ENCODE data around the gene NRARP.
A peak's percentile ranks its signal among the peaks of the same experiment; 100 is the strongest.

The NRARP gene

GRCh38 chr9:137310189-137311052, 8.3 kb upstream of the NRARP start:
- Histone ChIP-seq H3K4me3 (ENCODE audit: low read length in 2 of 2) (peak overlapping the region; percentile 7 to 37), H3K4me1 (ENCODE audit: control insufficient read depth in 2 of 2, insufficient read depth in 2 of 2, low read length in 2 of 2) (peaks cover 39 to 51% of the 10 kb centered on the region in 2 donors), H3K9me3 (ENCODE audit: control insufficient read depth in 2 of 2, low read length in 2 of 2) (no peaks in the 10 kb centered on the region), H3K27ac (ENCODE audit: low read depth in 2 of 2, low read length in 2 of 2) (peak overlapping the region; percentile 92 to 93), H3K27me3 (ENCODE audit: control insufficient read depth in 2 of 2, insufficient read depth in 2 of 2, low read length in 2 of 2) (no peaks in the 10 kb centered on the region), H3K9ac (ENCODE audit: low read depth in 1 of 2, low read length in 2 of 2) (peak overlapping the region; percentile 56 to 79), H3K36me3 (ENCODE audit: control insufficient read depth in 2 of 2, insufficient read depth in 2 of 2, low read length in 2 of 2) (no peaks in the 10 kb centered on the region)

- peak overlapping the region; percentile 92 to 93 for H3K27ac ChIP-seq (ENCODE audit: low read depth in 2 of 2, low read length in 2 of 2)
- H3K9me3 ChIP-seq (ENCODE audit: control insufficient read depth in 2 of 2, low read length in 2 of 2), result no peaks in the 10 kb centered on the region
- H3K4me1 ChIP-seq (ENCODE audit: control insufficient read depth in 2 of 2, insufficient read depth in 2 of 2, low read length in 2 of 2), result peaks cover 46 to 58% of the 10 kb centered on the region in 2 donors
- no peaks in the 10 kb centered on the region for H3K36me3 ChIP-seq (ENCODE audit: control insufficient read depth in 2 of 2, insufficient read depth in 2 of 2, low read length in 2 of 2)
- H3K9ac ChIP-seq (ENCODE audit: low read depth in 1 of 2, low read length in 2 of 2), result no peak overlapping the region
- H3K4me3 ChIP-seq (ENCODE audit: low read length in 2 of 2), result no peak overlapping the region
- H3K27me3 ChIP-seq (ENCODE audit: control insufficient read depth in 2 of 2, insufficient read depth in 2 of 2, low read length in 2 of 2), result no peaks in the 10 kb centered on the region
These were observed 7.5 kb upstream of the NRARP start for GRCh38 chr9:137309368-137310188.

- H3K27me3 ChIP-seq (ENCODE audit: control insufficient read depth in 2 of 2, insufficient read depth in 2 of 2, low read length in 2 of 2), result no peaks in the 10 kb centered on the region
- peaks cover 60 to 73% of the 10 kb centered on the region in 2 donors for H3K4me1 ChIP-seq (ENCODE audit: control insufficient read depth in 2 of 2, insufficient read depth in 2 of 2, low read length in 2 of 2)
- no peak overlapping the region for H3K27ac ChIP-seq (ENCODE audit: low read depth in 2 of 2, low read length in 2 of 2)
These were observed 6.1 kb upstream of the NRARP start for GRCh38 chr9:137308057-137308619.

DNA sequence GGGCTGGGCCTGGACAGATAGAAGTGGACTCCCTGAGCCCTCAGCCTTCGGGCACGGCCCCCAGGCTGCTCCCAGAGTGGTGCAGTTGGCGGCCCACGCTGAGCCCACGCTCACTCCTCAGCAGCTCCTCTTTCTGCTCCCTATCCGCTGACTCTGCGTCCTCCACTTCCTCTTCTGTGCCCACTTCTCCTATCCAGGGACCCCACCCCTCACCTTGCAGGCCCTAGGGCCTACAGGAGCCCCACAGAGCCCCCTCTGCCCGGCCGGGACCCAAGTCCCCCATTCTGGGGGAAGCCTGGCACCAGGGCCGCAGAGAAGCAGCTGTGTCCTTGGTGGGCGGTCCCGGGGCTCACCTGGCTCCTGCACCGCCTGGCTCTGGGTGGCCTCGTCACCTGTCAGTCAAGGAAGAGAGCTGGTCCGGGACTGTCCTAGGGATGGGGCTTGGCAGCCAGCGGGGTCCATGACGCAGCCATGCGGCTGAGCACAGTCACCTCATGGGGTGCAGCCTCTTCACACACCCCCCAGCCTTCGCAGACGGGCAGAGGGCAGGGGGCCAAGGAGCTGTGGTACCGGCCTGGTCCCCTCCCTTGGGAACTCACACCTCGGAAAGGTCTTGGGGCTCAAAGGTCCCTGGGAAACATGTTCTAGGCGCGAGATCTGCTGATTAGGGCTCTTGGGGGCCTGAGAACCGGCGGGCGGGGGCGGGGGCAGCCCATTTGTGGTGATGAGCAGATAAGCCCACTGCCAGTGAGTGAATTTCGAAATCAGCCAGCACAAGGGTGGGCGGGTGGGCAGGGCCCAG, 5.4 kb upstream of the NRARP start:
- Histone ChIP-seq H3K9ac (ENCODE audit: low read depth in 1 of 2, low read length in 2 of 2) (peak overlapping the region; percentile 32 to 91), H3K4me1 (ENCODE audit: control insufficient read depth in 2 of 2, insufficient read depth in 2 of 2, low read length in 2 of 2) (peaks cover 66 to 75% of the 10 kb centered on the region in 2 donors), H3K27me3 (ENCODE audit: control insufficient read depth in 2 of 2, insufficient read depth in 2 of 2, low read length in 2 of 2) (no peaks in the 10 kb centered on the region), H3K27ac (ENCODE audit: low read depth in 2 of 2, low read length in 2 of 2) (peak overlapping the region; percentile 23 to 31), H3K9me3 (ENCODE audit: control insufficient read depth in 2 of 2, low read length in 2 of 2) (no peaks in the 10 kb centered on the region), H3K36me3 (ENCODE audit: control insufficient read depth in 2 of 2, insufficient read depth in 2 of 2, low read length in 2 of 2) (no peaks in the 10 kb centered on the region), H3K4me3 (ENCODE audit: low read length in 2 of 2) (peak overlapping the region; percentile 52 to 57)

More at GRCh38 chr9:137308057-137308619, 6.1 kb upstream of the NRARP start:
- no peaks in the 10 kb centered on the region for H3K9me3 ChIP-seq (ENCODE audit: control insufficient read depth in 2 of 2, low read length in 2 of 2)
- no peak overlapping the region for H3K4me3 ChIP-seq (ENCODE audit: low read length in 2 of 2)
- no peak overlapping the region for H3K9ac ChIP-seq (ENCODE audit: low read depth in 1 of 2, low read length in 2 of 2)
- H3K36me3 ChIP-seq (ENCODE audit: control insufficient read depth in 2 of 2, insufficient read depth in 2 of 2, low read length in 2 of 2), result no peaks in the 10 kb centered on the region

GRCh38 chr9:137306850-137307254, 4.8 kb upstream of the NRARP start:
- peaks cover 63 to 69% of the 10 kb centered on the region in 2 donors for H3K4me1 ChIP-seq (ENCODE audit: control insufficient read depth in 2 of 2, insufficient read depth in 2 of 2, low read length in 2 of 2)

GRCh38 chr9:137306066-137306849, 4.2 kb upstream of the NRARP start:
- H3K4me1 ChIP-seq (ENCODE audit: control insufficient read depth in 2 of 2, insufficient read depth in 2 of 2, low read length in 2 of 2), result peaks cover 61 to 66% of the 10 kb centered on the region in 2 donors
- H3K9ac ChIP-seq (ENCODE audit: low read depth in 1 of 2, low read length in 2 of 2), result peak overlapping the region; percentile 84 to 91
- no peaks in the 10 kb centered on the region for H3K9me3 ChIP-seq (ENCODE audit: control insufficient read depth in 2 of 2, low read length in 2 of 2)
- H3K4me3 ChIP-seq (ENCODE audit: low read length in 2 of 2), result peak overlapping the region; percentile 69 to 73
- no peaks in the 10 kb centered on the region for H3K36me3 ChIP-seq (ENCODE audit: control insufficient read depth in 2 of 2, insufficient read depth in 2 of 2, low read length in 2 of 2)
- H3K27ac ChIP-seq (ENCODE audit: low read depth in 2 of 2, low read length in 2 of 2), result peak overlapping the region; percentile 93 to 98
- H3K27me3 ChIP-seq (ENCODE audit: control insufficient read depth in 2 of 2, insufficient read depth in 2 of 2, low read length in 2 of 2), result no peaks in the 10 kb centered on the region

More at GRCh38 chr9:137306850-137307254, 4.8 kb upstream of the NRARP start:
- peak overlapping the region; percentile 52 to 57 for H3K4me3 ChIP-seq (ENCODE audit: low read length in 2 of 2)
- peak overlapping the region; percentile 32 to 91 for H3K9ac ChIP-seq (ENCODE audit: low read depth in 1 of 2, low read length in 2 of 2)
- no peaks in the 10 kb centered on the region for H3K9me3 ChIP-seq (ENCODE audit: control insufficient read depth in 2 of 2, low read length in 2 of 2)
- H3K36me3 ChIP-seq (ENCODE audit: control insufficient read depth in 2 of 2, insufficient read depth in 2 of 2, low read length in 2 of 2), result no peaks in the 10 kb centered on the region
- H3K27ac ChIP-seq (ENCODE audit: low read depth in 2 of 2, low read length in 2 of 2), result peak overlapping the region; percentile 93 to 98
- no peaks in the 10 kb centered on the region for H3K27me3 ChIP-seq (ENCODE audit: control insufficient read depth in 2 of 2, insufficient read depth in 2 of 2, low read length in 2 of 2)

DNA sequence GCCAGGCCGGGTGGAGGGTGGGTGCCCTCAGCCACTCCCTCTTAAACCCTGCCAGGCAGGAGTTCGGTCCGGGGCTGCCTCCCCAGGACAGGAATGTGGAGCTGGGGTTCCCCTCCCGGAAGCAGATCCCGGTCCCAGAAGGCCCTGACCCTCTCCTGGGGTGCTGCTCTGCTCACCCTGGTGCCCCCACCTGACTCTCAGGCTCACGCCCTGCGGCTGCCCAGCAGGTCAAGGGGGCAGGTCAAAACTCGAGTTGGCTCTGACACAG, 3.7 kb upstream of the NRARP start:
- peak overlapping the region; percentile 93 to 98 for H3K27ac ChIP-seq (ENCODE audit: low read depth in 2 of 2, low read length in 2 of 2)
- H3K9me3 ChIP-seq (ENCODE audit: control insufficient read depth in 2 of 2, low read length in 2 of 2), result no peaks in the 10 kb centered on the region
- peak overlapping the region; percentile 84 to 91 for H3K9ac ChIP-seq (ENCODE audit: low read depth in 1 of 2, low read length in 2 of 2)
- peaks cover 56 to 61% of the 10 kb centered on the region in 2 donors for H3K4me1 ChIP-seq (ENCODE audit: control insufficient read depth in 2 of 2, insufficient read depth in 2 of 2, low read length in 2 of 2)
- peak overlapping the region; percentile 69 to 73 for H3K4me3 ChIP-seq (ENCODE audit: low read length in 2 of 2)
- H3K36me3 ChIP-seq (ENCODE audit: control insufficient read depth in 2 of 2, insufficient read depth in 2 of 2, low read length in 2 of 2), result no peaks in the 10 kb centered on the region
- no peaks in the 10 kb centered on the region for H3K27me3 ChIP-seq (ENCODE audit: control insufficient read depth in 2 of 2, insufficient read depth in 2 of 2, low read length in 2 of 2)

- peak overlapping the region; percentile 84 to 91 for H3K9ac ChIP-seq (ENCODE audit: low read depth in 1 of 2, low read length in 2 of 2)
- H3K4me1 ChIP-seq (ENCODE audit: control insufficient read depth in 2 of 2, insufficient read depth in 2 of 2, low read length in 2 of 2), result peaks cover 54 to 56% of the 10 kb centered on the region in 2 donors
- H3K27ac ChIP-seq (ENCODE audit: low read depth in 2 of 2, low read length in 2 of 2), result peak overlapping the region; percentile 93 to 98
- H3K36me3 ChIP-seq (ENCODE audit: control insufficient read depth in 2 of 2, insufficient read depth in 2 of 2, low read length in 2 of 2), result no peaks in the 10 kb centered on the region
- no peaks in the 10 kb centered on the region for H3K27me3 ChIP-seq (ENCODE audit: control insufficient read depth in 2 of 2, insufficient read depth in 2 of 2, low read length in 2 of 2)
- H3K9me3 ChIP-seq (ENCODE audit: control insufficient read depth in 2 of 2, low read length in 2 of 2), result no peaks in the 10 kb centered on the region
- H3K4me3 ChIP-seq (ENCODE audit: low read length in 2 of 2), result peak overlapping the region; percentile 69 to 73
These were observed 3.2 kb upstream of the NRARP start for GRCh38 chr9:137305060-137305797.
